Measurements from ENCODE around the gene ERICH2.

GRCh38 chr2:170842785-170843184, 72.6 kb downstream of the ERICH2 start:
- no peak for TF ChIP-seq CTCF (IDR thresholded peaks at IDR 0.05)
- TF ChIP-seq POLR2A (IDR thresholded peaks at IDR 0.05): no peak
- no peak for TF ChIP-seq EP300 (IDR thresholded peaks at IDR 0.05)
